Left ventricle myocardium inferior (tissue), 1 donor: ENCODE results near the gene CDH12. TPM values are rescaled to one million over a fixed set of nuclear protein-coding genes. Genes with fewer than 3 reads are reported as not detected.
"Not testable (repeated sequence)": the region's sequence is repeated elsewhere in the genome, so short reads cannot be mapped to it uniquely, and the experiment has no call there.

Experiments used
- DNase-seq: peaks from one replicate; pipeline ENCODE4 v3.0.0-alpha.2; 2020
- H3K27ac ChIP-seq: fragments of 200-600 bp; replicated peaks from 2 replicates; pipeline ENCODE4 v1.8.0; 2021
- H3K27me3 ChIP-seq: fragments of 200-600 bp; 2 replicates; pipeline ENCODE4 v1.8.0; 2021; ENCODE audit warnings: low read depth
- H3K36me3 ChIP-seq: fragments of 200-600 bp; 2 replicates; pipeline ENCODE4 v1.8.0; 2021
- H3K4me1 ChIP-seq: fragments of 200-600 bp; 2 replicates; pipeline ENCODE4 v1.8.0; 2021
- H3K4me3 ChIP-seq: fragments of 200-600 bp; 2 replicates; pipeline ENCODE4 v1.8.0; 2021; ENCODE audit warnings: mild to moderate bottlenecking, moderate library complexity
- H3K9me3 ChIP-seq: fragments of 200-600 bp; replicated peaks from 2 replicates; pipeline ENCODE4 v1.8.0; 2021
- intact Hi-C: fragments of 100-400 bp; cut with micrococcal nuclease; formaldehyde crosslinking; loops from one replicate; pipeline ENCODE4 v1.11.0; 2022
- total RNA-seq: library from RNA; stranded (reverse); fragmentation: NEBNext Ultra II Directional; extraction: Animal tissue kit (Norgen Biotek cat#: 25700); gene quantifications from one replicate; pipeline ENCODE4 v1.2.1, GENCODE V29; 2021
- TF ChIP-seq, protein P1 (sequence below): fragments of 200-600 bp; IDR thresholded peaks from 2 replicates; pipeline ENCODE4 v1.8.0; 2021; ENCODE audit warnings: antibody characterized with exemption, mild to moderate bottlenecking, borderline replicate concordance
- donor health status: DM: no; HTN: yes; CAD: no; lungs with severe emphysema.

CDH12 gene
- total RNA-seq, 1 donor from 2014 or later = not detected

DNA sequence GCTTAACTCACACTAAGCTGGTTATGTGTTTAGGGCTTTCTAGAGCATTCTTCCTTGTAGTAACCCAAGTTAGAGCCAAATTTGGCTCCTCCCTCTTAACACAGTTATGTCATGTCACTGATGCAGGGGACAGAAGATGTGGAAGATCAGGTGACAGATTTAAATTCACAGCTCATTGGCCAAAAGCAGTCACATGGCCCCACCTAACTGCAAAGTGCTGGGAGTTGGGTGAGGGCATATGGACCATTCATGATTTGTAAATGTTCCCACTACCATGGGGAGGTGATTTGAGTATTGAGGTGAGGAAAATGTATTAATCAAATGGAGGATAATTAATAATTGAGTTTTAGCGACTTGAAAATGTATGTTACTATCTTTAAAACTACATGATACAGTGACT is 829.4 kb downstream of the CDH12 start:
- H3K4me1 ChIP-seq = no peaks in the 10 kb centered on the region
- H3K27me3 ChIP-seq = no peaks in the 10 kb centered on the region
- TF ChIP-seq, protein P1, sequence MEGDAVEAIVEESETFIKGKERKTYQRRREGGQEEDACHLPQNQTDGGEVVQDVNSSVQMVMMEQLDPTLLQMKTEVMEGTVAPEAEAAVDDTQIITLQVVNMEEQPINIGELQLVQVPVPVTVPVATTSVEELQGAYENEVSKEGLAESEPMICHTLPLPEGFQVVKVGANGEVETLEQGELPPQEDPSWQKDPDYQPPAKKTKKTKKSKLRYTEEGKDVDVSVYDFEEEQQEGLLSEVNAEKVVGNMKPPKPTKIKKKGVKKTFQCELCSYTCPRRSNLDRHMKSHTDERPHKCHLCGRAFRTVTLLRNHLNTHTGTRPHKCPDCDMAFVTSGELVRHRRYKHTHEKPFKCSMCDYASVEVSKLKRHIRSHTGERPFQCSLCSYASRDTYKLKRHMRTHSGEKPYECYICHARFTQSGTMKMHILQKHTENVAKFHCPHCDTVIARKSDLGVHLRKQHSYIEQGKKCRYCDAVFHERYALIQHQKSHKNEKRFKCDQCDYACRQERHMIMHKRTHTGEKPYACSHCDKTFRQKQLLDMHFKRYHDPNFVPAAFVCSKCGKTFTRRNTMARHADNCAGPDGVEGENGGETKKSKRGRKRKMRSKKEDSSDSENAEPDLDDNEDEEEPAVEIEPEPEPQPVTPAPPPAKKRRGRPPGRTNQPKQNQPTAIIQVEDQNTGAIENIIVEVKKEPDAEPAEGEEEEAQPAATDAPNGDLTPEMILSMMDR = no peak
- no peak overlapping the region for H3K4me3 ChIP-seq
- intact Hi-C loops = no loop called here
- no peak overlapping the region for H3K27ac ChIP-seq
- peaks cover 8% of the 10 kb centered on the region for H3K9me3 ChIP-seq
- no peak for DNase-seq
- no peaks in the 10 kb centered on the region for H3K36me3 ChIP-seq

DNA sequence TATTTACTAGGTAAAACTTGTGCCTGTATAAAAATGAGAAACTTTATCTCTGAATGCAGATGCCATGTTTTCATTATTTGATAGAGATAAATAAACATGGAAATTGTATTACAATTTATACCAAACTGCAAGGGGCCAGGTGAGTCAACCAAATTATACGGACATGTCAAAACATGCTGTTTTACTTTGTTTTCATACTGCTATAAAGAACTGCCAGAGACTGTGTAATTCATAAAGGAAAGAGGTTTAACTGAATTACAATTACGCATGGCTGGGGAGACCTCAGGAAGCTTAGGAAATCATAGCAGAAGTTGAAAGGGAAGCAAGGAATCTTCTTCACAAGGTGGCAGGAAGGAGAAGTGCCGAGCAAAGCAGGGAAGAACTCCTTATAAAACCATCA is 840.3 kb downstream of the CDH12 start:
- H3K4me1 ChIP-seq, H3K27me3 ChIP-seq, H3K27ac ChIP-seq, H3K9me3 ChIP-seq, H3K36me3 ChIP-seq, DNase-seq, intact Hi-C loops, H3K4me3 ChIP-seq: not testable (repeated sequence)

DNA sequence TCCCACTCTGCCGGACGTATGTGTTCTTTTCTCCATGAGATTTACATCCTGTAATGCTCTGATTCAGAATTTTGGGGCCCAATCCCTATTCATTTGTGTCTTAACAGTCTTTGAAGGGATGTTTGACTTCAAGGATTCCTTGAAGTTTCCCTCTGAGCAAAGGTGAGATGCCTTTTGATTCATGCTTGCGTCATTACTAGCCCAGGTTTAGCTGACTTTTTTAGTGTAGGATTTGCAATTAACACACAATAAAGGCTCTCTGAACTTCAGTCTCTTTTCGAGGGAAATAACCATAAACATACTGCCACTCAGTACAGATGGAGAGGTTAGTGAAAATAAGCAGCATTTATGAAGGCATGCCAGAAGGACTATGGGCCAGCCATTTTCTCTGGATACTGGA is 842.3 kb downstream of the CDH12 start:
- intact Hi-C loops, H3K4me1 ChIP-seq, H3K4me3 ChIP-seq, H3K27ac ChIP-seq, H3K36me3 ChIP-seq, H3K27me3 ChIP-seq, DNase-seq, H3K9me3 ChIP-seq: not testable (repeated sequence)

DNA sequence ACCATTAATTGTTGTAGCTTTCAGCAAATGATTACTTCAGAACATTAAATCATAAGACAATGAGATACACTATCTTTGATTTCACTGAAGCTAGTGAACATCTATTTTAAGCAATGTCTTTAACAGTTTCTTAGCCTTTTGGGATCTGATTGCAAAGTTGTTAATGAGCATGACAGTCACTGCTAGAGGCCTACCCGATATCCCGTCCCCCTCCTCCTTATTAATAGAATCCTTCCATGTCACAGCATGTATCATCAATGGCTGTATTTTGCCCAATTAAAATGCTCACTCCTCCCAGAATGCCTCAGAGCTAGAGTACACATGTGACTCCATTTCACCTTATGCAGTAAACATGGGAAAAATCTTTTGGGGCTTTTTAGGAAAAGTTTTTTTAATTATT is 852.0 kb downstream of the CDH12 start:
- H3K4me1 ChIP-seq, H3K4me3 ChIP-seq, intact Hi-C loops, H3K27ac ChIP-seq, H3K27me3 ChIP-seq, DNase-seq, H3K36me3 ChIP-seq, H3K9me3 ChIP-seq: not testable (repeated sequence)

DNA sequence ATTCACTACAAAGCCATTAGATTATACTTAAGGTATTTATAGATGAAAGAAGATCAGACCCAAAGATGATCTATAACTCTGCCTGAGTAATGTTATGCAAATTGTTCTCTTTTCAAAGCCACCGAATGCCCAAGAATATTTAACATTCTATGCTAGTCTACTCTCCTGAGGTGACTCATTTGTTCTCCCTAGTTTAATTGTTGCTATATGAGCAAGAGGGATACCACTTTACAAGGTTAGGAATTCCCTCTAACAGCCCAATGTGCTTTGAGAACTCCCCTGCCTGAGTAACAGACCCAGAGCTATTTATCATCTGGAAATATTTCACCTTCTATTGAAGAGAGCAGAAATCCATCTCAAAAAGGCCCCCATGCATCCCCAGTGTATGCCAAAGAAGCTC is 867.3 kb downstream of the CDH12 start:
- H3K9me3 ChIP-seq, H3K27me3 ChIP-seq, intact Hi-C loops, DNase-seq, H3K27ac ChIP-seq, H3K4me3 ChIP-seq, H3K4me1 ChIP-seq, H3K36me3 ChIP-seq: not testable (repeated sequence)

DNA sequence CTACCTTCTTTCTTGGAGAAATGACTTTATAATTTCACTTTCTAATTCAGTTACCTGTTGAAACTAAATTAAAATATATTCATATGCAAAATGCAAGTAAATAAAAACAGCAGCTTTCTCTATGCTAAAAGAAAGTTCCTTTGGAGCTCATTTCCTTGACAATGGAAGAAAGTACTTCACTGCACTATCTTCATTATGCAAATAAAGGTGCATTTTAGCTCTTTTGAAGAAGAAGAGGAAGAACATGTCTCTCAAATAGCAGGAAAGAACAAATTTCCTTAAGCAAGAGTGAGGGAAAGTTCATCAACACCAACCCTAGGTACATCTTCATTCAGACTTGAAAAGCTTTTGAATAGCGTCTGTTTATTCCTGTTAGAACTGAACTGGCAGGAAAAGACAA is 901.6 kb downstream of the CDH12 start:
- H3K4me3 ChIP-seq, H3K27me3 ChIP-seq, H3K36me3 ChIP-seq, H3K27ac ChIP-seq, intact Hi-C loops, H3K9me3 ChIP-seq, DNase-seq, H3K4me1 ChIP-seq: not testable (repeated sequence)

DNA sequence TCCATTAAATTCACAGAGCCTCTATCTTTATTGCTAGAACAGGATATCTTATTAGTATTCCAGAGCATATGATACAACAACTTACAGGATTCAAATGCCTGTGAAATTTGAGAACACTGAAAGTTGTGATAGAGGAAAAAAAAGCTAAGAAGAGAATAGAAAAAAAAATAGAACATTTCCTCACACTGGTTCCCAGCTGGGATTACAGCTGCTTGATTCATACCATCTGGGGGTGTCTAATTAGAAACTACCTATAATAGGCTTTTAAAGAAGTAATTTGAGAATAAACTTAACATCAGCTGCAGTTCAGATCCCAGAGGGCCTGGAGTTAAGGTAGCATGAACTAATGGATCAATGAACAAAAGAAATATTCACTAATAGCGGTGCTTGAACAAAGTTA is 922.0 kb downstream of the CDH12 start:
- Histone ChIP-seq H3K9me3 (peaks cover 16% of the 10 kb centered on the region), H3K36me3 (no peaks in the 10 kb centered on the region), H3K4me3 (no peak overlapping the region), H3K27me3 (no peaks in the 10 kb centered on the region), H3K4me1 (no peaks in the 10 kb centered on the region), H3K27ac (no peak overlapping the region)
- no peak for DNase-seq
- intact Hi-C loops = no loop called here
- TF ChIP-seq, protein P1 = no peak

DNA sequence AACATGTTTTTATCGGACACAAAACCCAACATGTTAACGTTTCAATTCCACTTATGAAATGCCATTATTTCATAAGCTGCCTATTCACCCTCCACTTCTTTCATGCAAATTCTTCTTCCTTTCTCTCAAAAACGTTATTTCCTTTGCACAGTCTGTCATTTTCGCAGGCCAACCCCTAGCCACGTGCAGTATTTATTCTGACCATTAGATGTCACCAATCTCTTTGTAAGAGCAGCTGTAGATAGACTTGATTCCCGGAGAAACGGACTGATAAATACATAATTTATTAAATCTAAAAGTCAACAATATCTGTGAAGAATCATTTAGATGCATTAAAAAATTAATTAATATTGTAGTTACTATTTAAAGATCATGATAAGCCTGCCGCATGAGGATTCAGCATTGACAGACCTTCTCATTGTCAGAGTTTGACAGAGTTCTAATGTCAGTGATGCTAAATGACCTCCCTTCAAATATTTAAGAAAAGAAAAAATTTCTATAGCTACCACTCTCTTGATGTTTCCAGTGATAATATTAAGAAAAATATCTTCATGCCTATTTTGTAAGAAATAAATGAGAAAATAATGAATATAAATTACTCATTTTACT is 933.6 kb downstream of the CDH12 start:
- no peak overlapping the region for H3K4me3 ChIP-seq
- intact Hi-C loops = no loop called here

More for the DNA sequence above, 933.6 kb downstream of the CDH12 start:
- no peak for DNase-seq
- Histone ChIP-seq H3K36me3 (no peaks in the 10 kb centered on the region), H3K27ac (no peak overlapping the region), H3K9me3 (no peaks in the 10 kb centered on the region), H3K4me1 (no peaks in the 10 kb centered on the region), H3K27me3 (no peaks in the 10 kb centered on the region)
- TF ChIP-seq, protein P1 = peak; percentile 59
